Neuronal stem cell (in vitro differentiated cells): ENCODE results near the gene MCCC1.

Experiments
- DNase-seq: peaks from one replicate; pipeline ENCODE4 v3.0.0-alpha.2; 2013; ENCODE audit warnings: low spot score
- H2AFZ ChIP-seq: one replicate; pipeline ENCODE4 v1.6.1; 2013; ENCODE audit warnings: mild to moderate bottlenecking, low read length, inconsistent platforms
- H2AK5ac ChIP-seq: 2 replicates; pipeline ENCODE4 v1.6.1; 2013; ENCODE audit warnings: low read depth, mild to moderate bottlenecking, inconsistent platforms, low read length, moderate library complexity, mixed read lengths
- H2BK120ac ChIP-seq: 2 replicates; pipeline ENCODE4 v1.6.1; 2013; ENCODE audit warnings: low read depth, mild to moderate bottlenecking, inconsistent platforms, low read length, moderate library complexity, mixed read lengths
- H2BK12ac ChIP-seq: one replicate; pipeline ENCODE4 v1.6.1; 2013; ENCODE audit warnings: low read length, inconsistent platforms
- H2BK15ac ChIP-seq: 2 replicates; pipeline ENCODE4 v1.6.1; 2013; ENCODE audit warnings: mild to moderate bottlenecking, low read length, inconsistent platforms, mixed read lengths
- H2BK5ac ChIP-seq: one replicate; pipeline ENCODE4 v1.6.1; 2013; ENCODE audit warnings: inconsistent platforms, mild to moderate bottlenecking, low read length, moderate library complexity
- H3K14ac ChIP-seq: one replicate; pipeline ENCODE4 v1.6.1; 2013; ENCODE audit warnings: low read length, inconsistent platforms
- H3K18ac ChIP-seq: 2 replicates; pipeline ENCODE4 v1.6.1; 2013; ENCODE audit warnings: low read length, inconsistent platforms
- H3K23ac ChIP-seq: 2 replicates; pipeline ENCODE4 v1.6.1; 2013; ENCODE audit warnings: low read depth, mild to moderate bottlenecking, mixed read lengths, low read length, inconsistent platforms; ENCODE audit not compliant: poor library complexity
- H3K27ac ChIP-seq: replicated peaks from 3 replicates; pipeline ENCODE4 v1.5.1; 2013; ENCODE audit warnings: low read length, inconsistent platforms
- H3K27me3 ChIP-seq, 3 experiments: 2 replicates each; pipeline ENCODE4 v1.6.1; 2013; ENCODE audit warnings: low read length in 3 of 3, mild to moderate bottlenecking in 2 of 3, inconsistent platforms in 1 of 3, low read depth in 1 of 3, mixed read lengths in 1 of 3, moderate library complexity in 1 of 3; ENCODE audit not compliant: control insufficient read depth in 3 of 3, insufficient read depth in 3 of 3
- H3K36me3 ChIP-seq, 2 donors: replicated peaks in 1 of 2; 2 replicates each; pipeline ENCODE4 v1.6.1; 2013; ENCODE audit warnings: low read length in 2 of 2; ENCODE audit not compliant: control insufficient read depth in 2 of 2, insufficient read depth in 2 of 2
- H3K4ac ChIP-seq: 2 replicates; pipeline ENCODE4 v1.6.1; 2013; ENCODE audit warnings: inconsistent platforms, mild to moderate bottlenecking, low read length, moderate library complexity
- H3K4me1 ChIP-seq, 2 donors: 1 replicate in 1 of 2; 2 replicates in 1 of 2; pipeline ENCODE4 v1.6.1; 2013; ENCODE audit warnings: low read length in 2 of 2, low read depth in 1 of 2; ENCODE audit not compliant: control insufficient read depth in 2 of 2, insufficient read depth in 1 of 2
- H3K4me2 ChIP-seq: one replicate; pipeline ENCODE4 v1.6.1; 2013; ENCODE audit warnings: mild to moderate bottlenecking, low read length, inconsistent platforms; ENCODE audit not compliant: insufficient read depth, poor library complexity, severe bottlenecking
- H3K4me3 ChIP-seq, 2 donors: 2 replicates each; pipeline ENCODE4 v1.5.1; 2013; ENCODE audit warnings: low read length in 2 of 2, mild to moderate bottlenecking in 2 of 2, inconsistent platforms in 1 of 2, moderate library complexity in 1 of 2
- H3K79me1 ChIP-seq: one replicate; pipeline ENCODE4 v1.6.1; 2013; ENCODE audit warnings: low read depth, mild to moderate bottlenecking, inconsistent platforms, low read length, moderate library complexity
- H3K9ac ChIP-seq: one replicate; pipeline ENCODE4 v1.6.1; 2013; ENCODE audit warnings: mild to moderate bottlenecking, low read depth, low read length, inconsistent platforms; ENCODE audit not compliant: poor library complexity
- H3K9me3 ChIP-seq, 2 donors: replicated peaks in 1 of 2; 2 replicates each; pipeline versions ENCODE3 to v1.6.1; 2013; ENCODE audit warnings: low read length in 2 of 2, mild to moderate bottlenecking in 2 of 2, inconsistent platforms in 1 of 2, low read depth in 1 of 2, mixed read lengths in 1 of 2, moderate library complexity in 1 of 2; ENCODE audit not compliant: control insufficient read depth in 2 of 2, insufficient read depth in 1 of 2
- H4K8ac ChIP-seq: one replicate; pipeline ENCODE4 v1.6.1; 2013; ENCODE audit warnings: low read depth, mild to moderate bottlenecking, inconsistent platforms, low read length, moderate library complexity
- H4K91ac ChIP-seq: one replicate; pipeline ENCODE4 v1.6.1; 2013; ENCODE audit warnings: low read length, low read depth, mild to moderate bottlenecking, inconsistent platforms; ENCODE audit not compliant: poor library complexity
- WGBS, 2 donors: extraction: QIAGEN DNeasy Blood & Tissue Kit; methylation state at CpG; one replicate each; pipeline ENCODE4 v1.1.7; 2013; ENCODE audit warnings: missing lambda C conversion rate in 2 of 2, mixed read lengths in 1 of 2; ENCODE audit not compliant: insufficient read length in 2 of 2, insufficient replicate concordance in 1 of 2; ENCODE audit errors: extremely low coverage in 2 of 2; 5-methylcytosine and 5-hydroxymethylcytosine counted together

Gene MCCC1

GRCh38 chr3:183120538-183121215 is 21.4 kb upstream of the MCCC1 start:
- WGBS, 2 donors = no CpG with 5 or more reads among the region's 8 CpGs

GRCh38 chr3:183117056-183117455 is 17.8 kb upstream of the MCCC1 start:
- Histone ChIP-seq H3K27me3 (peaks cover 0 to 19% (median 16%) of the 10 kb centered on the region in 3 experiments), H3K23ac (no peak overlapping the region), H3K79me1 (no peaks in the 10 kb centered on the region), H3K27ac (no peak overlapping the region), H2AK5ac (no peak overlapping the region), H3K9me3 (no peaks in the 10 kb centered on the region), H2BK120ac (no peak overlapping the region), H2BK15ac (no peak overlapping the region), H3K36me3 (no peaks in the 10 kb centered on the region), H4K91ac (no peak overlapping the region), H3K4me1 (peaks cover 0 to 7% of the 10 kb centered on the region in 2 donors), H3K4me2 (no peak overlapping the region), H3K4me3 (no peak overlapping the region), H2BK5ac (no peak overlapping the region), H3K9ac (no peak overlapping the region), H3K14ac (no peak overlapping the region), H2BK12ac (no peak overlapping the region), H4K8ac (no peak overlapping the region), H3K4ac (no peak overlapping the region), H3K18ac (no peak overlapping the region), H2AFZ (no peak overlapping the region)
- no peak for DNase-seq
- no CpG with 5 or more reads among the region's 4 CpGs for WGBS, 2 donors

More at GRCh38 chr3:183120538-183121215, 21.4 kb upstream of the MCCC1 start:
- no peak overlapping the region for H3K14ac ChIP-seq
- no peak overlapping the region for H3K23ac ChIP-seq
- H2AK5ac ChIP-seq = no peak overlapping the region
- no peak overlapping the region for H3K9ac ChIP-seq
- no peak overlapping the region for H3K4me2 ChIP-seq
- no peak overlapping the region for H2BK12ac ChIP-seq
- no peak overlapping the region for H2BK15ac ChIP-seq
- H3K18ac ChIP-seq = no peak overlapping the region
- no peaks in the 10 kb centered on the region for H3K9me3 ChIP-seq
- no peak overlapping the region for H3K4ac ChIP-seq
- H2BK5ac ChIP-seq = no peak overlapping the region
- H3K4me1 ChIP-seq = peaks cover 0 to 4% of the 10 kb centered on the region in 2 donors
- H3K79me1 ChIP-seq = no peaks in the 10 kb centered on the region
- H2AFZ ChIP-seq = no peak overlapping the region
- no peak overlapping the region for H3K27ac ChIP-seq
- no peak overlapping the region for H2BK120ac ChIP-seq
- no peak overlapping the region for H4K91ac ChIP-seq
- H3K36me3 ChIP-seq = no peaks in the 10 kb centered on the region
- no peak overlapping the region for H3K4me3 ChIP-seq
- peaks cover 0 to 21% (median 16%) of the 10 kb centered on the region in 3 experiments for H3K27me3 ChIP-seq
- no peak for DNase-seq
- no peak overlapping the region for H4K8ac ChIP-seq

GRCh38 chr3:183116025-183116614 is 16.8 kb upstream of the MCCC1 start:
- H3K4ac ChIP-seq = no peak overlapping the region
- H2BK5ac ChIP-seq = no peak overlapping the region
- H3K4me1 ChIP-seq = peaks cover 0 to 7% of the 10 kb centered on the region in 2 donors
- H4K8ac ChIP-seq = peak overlapping the region; percentile 50
- H3K9me3 ChIP-seq = no peaks in the 10 kb centered on the region
- H3K9ac ChIP-seq = peak overlapping the region; percentile 93
- peak overlapping the region; percentile 75 for H2BK15ac ChIP-seq
- DNase-seq = peak; percentile 83
- H3K4me3 ChIP-seq = peak overlapping the region; percentile 53 to 84
- H2BK120ac ChIP-seq = no peak overlapping the region
- H3K14ac ChIP-seq = no peak overlapping the region
- H2BK12ac ChIP-seq = peak overlapping the region; percentile 86
- peaks cover 0 to 19% (median 16%) of the 10 kb centered on the region in 3 experiments for H3K27me3 ChIP-seq
- peak overlapping the region; percentile 90 for H2AFZ ChIP-seq
- peak overlapping the region; percentile 76 for H3K18ac ChIP-seq
- no peaks in the 10 kb centered on the region for H3K79me1 ChIP-seq
- no CpG with 5 or more reads among the region's 25 CpGs for WGBS, 2 donors
- no peaks in the 10 kb centered on the region for H3K36me3 ChIP-seq
- H2AK5ac ChIP-seq = peak overlapping the region; percentile 6
- no peak overlapping the region for H3K27ac ChIP-seq
- H4K91ac ChIP-seq = no peak overlapping the region
- H3K4me2 ChIP-seq = peak overlapping the region; percentile 66
- H3K23ac ChIP-seq = peak overlapping the region; percentile 92

GRCh38 chr3:183114384-183115178 is 15.3 kb upstream of the MCCC1 start:
- Histone ChIP-seq H2AFZ (peak overlapping the region; percentile 19), H2BK12ac (no peak overlapping the region), H3K9me3 (no peaks in the 10 kb centered on the region), H3K4me1 (peaks cover 0 to 7% of the 10 kb centered on the region in 2 donors), H3K79me1 (no peaks in the 10 kb centered on the region), H2AK5ac (peak overlapping the region; percentile 10), H3K27ac (no peak overlapping the region), H3K23ac (no peak overlapping the region), H3K4ac (no peak overlapping the region), H2BK120ac (no peak overlapping the region), H3K14ac (no peak overlapping the region), H4K91ac (no peak overlapping the region), H3K4me2 (peak overlapping the region; percentile 12), H3K9ac (no peak overlapping the region), H4K8ac (no peak overlapping the region), H3K4me3 (no peak overlapping the region), H3K27me3 (peaks cover 0 to 19% (median 16%) of the 10 kb centered on the region in 3 experiments), H3K18ac (no peak overlapping the region), H2BK15ac (no peak overlapping the region), H3K36me3 (no peaks in the 10 kb centered on the region), H2BK5ac (no peak overlapping the region)
- DNase-seq = no peak
- WGBS, 2 donors = no CpG with 5 or more reads among the region's 13 CpGs
